ENCODE measurements around the gene MACROD2.

Gene MACROD2

GRCh38 chr20:14932040-14932439 lies 936.7 kb downstream of the MACROD2 start:
- no peak for DNase-seq

GRCh38 chr20:14935285-14935684 lies 940.0 kb downstream of the MACROD2 start:
- no peak for DNase-seq

- no peak for DNase-seq
Observed at GRCh38 chr20:14937021-14937420, 941.7 kb downstream of the MACROD2 start.

GRCh38 chr20:14937846-14938245 lies 942.5 kb downstream of the MACROD2 start:
- DNase-seq: no peak

GRCh38 chr20:14947536-14947935 lies 952.2 kb downstream of the MACROD2 start:
- DNase-seq: no peak

- DNase-seq: no peak
Observed at GRCh38 chr20:14947946-14948345, 952.6 kb downstream of the MACROD2 start.

- DNase-seq: peak; percentile 54
Observed at GRCh38 chr20:14948416-14948815, 953.1 kb downstream of the MACROD2 start.

GRCh38 chr20:14950633-14951032 lies 955.3 kb downstream of the MACROD2 start:
- DNase-seq: no peak

GRCh38 chr20:14951105-14951504 lies 955.8 kb downstream of the MACROD2 start:
- DNase-seq: no peak

- no peak for DNase-seq
Observed at GRCh38 chr20:14951707-14952418, 956.5 kb downstream of the MACROD2 start.

GRCh38 chr20:14953736-14954135 lies 958.4 kb downstream of the MACROD2 start:
- DNase-seq: no peak

- DNase-seq: no peak
Observed at GRCh38 chr20:14955399-14955798, 960.1 kb downstream of the MACROD2 start.

GRCh38 chr20:14956026-14956425 lies 960.7 kb downstream of the MACROD2 start:
- peak; percentile 53 for DNase-seq

- no peak for DNase-seq
Observed at GRCh38 chr20:14956538-14956937, 961.2 kb downstream of the MACROD2 start.

GRCh38 chr20:14957402-14957801 lies 962.1 kb downstream of the MACROD2 start:
- DNase-seq: no peak

GRCh38 chr20:14958626-14959025 lies 963.3 kb downstream of the MACROD2 start:
- no peak for DNase-seq

- DNase-seq: no peak
Observed at GRCh38 chr20:14959506-14960475, 964.5 kb downstream of the MACROD2 start.

- no peak for DNase-seq
Observed at GRCh38 chr20:14960831-14961230, 965.5 kb downstream of the MACROD2 start.

- no peak for DNase-seq
Observed at GRCh38 chr20:14963262-14963663, 967.9 kb downstream of the MACROD2 start.

- DNase-seq: no peak
Observed at GRCh38 chr20:14966203-14966602, 970.9 kb downstream of the MACROD2 start.

GRCh38 chr20:14966808-14967207 lies 971.5 kb downstream of the MACROD2 start:
- DNase-seq: no peak

GRCh38 chr20:14972256-14972655 lies 976.9 kb downstream of the MACROD2 start:
- no peak for DNase-seq

- DNase-seq: no peak
Observed at GRCh38 chr20:14972690-14973089, 977.4 kb downstream of the MACROD2 start.

GRCh38 chr20:14979453-14979986 lies 984.2 kb downstream of the MACROD2 start:
- DNase-seq: no peak

All from SHP77 treated with DMSO at 0.1 percent for 48 hours (cell line).